Measurements from ENCODE around the gene DOLK. TPM values are rescaled to one million over a fixed set of nuclear protein-coding genes. Genes with fewer than 3 reads are reported as not detected.

DOLK gene
- total RNA-seq, 1 donor from 2014 or later, result 6.4 TPM

Other genes starting within 250 kb of the DOLK start
- 5.7 TPM for gene PKN3, start 245.1 kb downstream of the DOLK start, total RNA-seq
- 5.4 TPM for gene ZDHHC12, start 223.5 kb downstream of the DOLK start, total RNA-seq
- 57.3 TPM for gene ZER1, start 175.7 kb downstream of the DOLK start, total RNA-seq
- gene TBC1D13, start 160.3 kb downstream of the DOLK start, total RNA-seq, result 16.6 TPM
- 89.0 TPM for gene ENDOG, start 129.1 kb downstream of the DOLK start, total RNA-seq
- gene SPOUT1, start 117.8 kb downstream of the DOLK start, total RNA-seq, result 15.8 TPM
- 12.6 TPM for gene KYAT1, start 65.7 kb downstream of the DOLK start, total RNA-seq
- 20.2 TPM for gene LRRC8A, start 65.5 kb downstream of the DOLK start, total RNA-seq
- 28.7 TPM for gene PHYHD1, start 26.6 kb downstream of the DOLK start, total RNA-seq
- 21.0 TPM for gene NUP188, start 96 bp upstream of the DOLK start, total RNA-seq
- 30.8 TPM for gene SH3GLB2, start 80.7 kb upstream of the DOLK start, total RNA-seq
- 32.8 TPM for gene MIGA2, start 89.0 kb upstream of the DOLK start, total RNA-seq
- gene DOLPP1, start 133.5 kb upstream of the DOLK start, total RNA-seq, result 4.4 TPM
- gene CRAT, start 163.2 kb upstream of the DOLK start, total RNA-seq, result 85.4 TPM
- 179 TPM for gene PTPA, start 163.8 kb upstream of the DOLK start, total RNA-seq
- 3.5 TPM for gene IER5L, start 230.7 kb upstream of the DOLK start, total RNA-seq